BE2C (cell line): ENCODE data around the gene TNNC2.
A peak's percentile ranks its signal among the peaks of the same experiment; 100 is the strongest.

Experiments used
- DNase-seq: peaks from one replicate; pipeline ENCODE4 v3.0.0-alpha.2; 2020
- H3K27me3 ChIP-seq: fragments of 250-450 bp; sonication (Bioruptor Pico); 2 replicates; pipeline ENCODE4 v1.5.1; 2020; ENCODE audit warnings: mild to moderate bottlenecking
- H3K36me3 ChIP-seq: fragments of 250-450 bp; sonication (Bioruptor Pico); 2 replicates; pipeline ENCODE4 v1.5.1; 2020; ENCODE audit warnings: mild to moderate bottlenecking
- H3K4me1 ChIP-seq: fragments of 250-450 bp; sonication (Bioruptor Pico); 2 replicates; pipeline ENCODE4 v1.5.1; 2020
- H3K4me3 ChIP-seq: 2 replicates; pipeline ENCODE4 v1.5.1; 2011; ENCODE audit warnings: low read depth, low read length
- H3K9me3 ChIP-seq: fragments of 250-450 bp; sonication (Bioruptor Pico); 2 replicates; pipeline ENCODE4 v1.5.1; 2020
- CTCF ChIP-seq: IDR thresholded peaks from 2 replicates; pipeline ENCODE4 v1.5.1; 2012; ENCODE audit warnings: mild to moderate bottlenecking, low read depth, low read length

Gene TNNC2

GRCh38 chr20:45796337-45797065 lies 30.6 kb downstream of the TNNC2 start:
- no peak for DNase-seq
- H3K36me3 ChIP-seq, result peaks cover 24% of the 10 kb centered on the region
- no peak overlapping the region for H3K4me3 ChIP-seq
- no peaks in the 10 kb centered on the region for H3K9me3 ChIP-seq
- H3K27me3 ChIP-seq, result no peaks in the 10 kb centered on the region
- no peak for TF ChIP-seq CTCF
- H3K4me1 ChIP-seq, result no peaks in the 10 kb centered on the region

- Histone ChIP-seq H3K4me1 (no peaks in the 10 kb centered on the region), H3K4me3 (peak overlapping the region; percentile 95), H3K36me3 (peaks cover 24% of the 10 kb centered on the region), H3K27me3 (no peaks in the 10 kb centered on the region), H3K9me3 (no peaks in the 10 kb centered on the region)
- DNase-seq, result no peak
- no peak for TF ChIP-seq CTCF
Observed at GRCh38 chr20:45792317-45793118, 34.6 kb downstream of the TNNC2 start.

GRCh38 chr20:45788351-45788750 lies 38.8 kb downstream of the TNNC2 start:
- no peaks in the 10 kb centered on the region for H3K27me3 ChIP-seq
- no peaks in the 10 kb centered on the region for H3K4me1 ChIP-seq
- H3K9me3 ChIP-seq, result no peaks in the 10 kb centered on the region
- H3K36me3 ChIP-seq, result no peaks in the 10 kb centered on the region
- no peak for TF ChIP-seq CTCF
- no peak overlapping the region for H3K4me3 ChIP-seq
- DNase-seq, result no peak

- TF ChIP-seq CTCF, result no peak
- Histone ChIP-seq H3K4me3 (no peak overlapping the region), H3K9me3 (no peaks in the 10 kb centered on the region), H3K4me1 (no peaks in the 10 kb centered on the region), H3K27me3 (no peaks in the 10 kb centered on the region), H3K36me3 (no peaks in the 10 kb centered on the region)
- no peak for DNase-seq
Observed at GRCh38 chr20:45783656-45784294, 43.3 kb downstream of the TNNC2 start.

- H3K36me3 ChIP-seq, result no peaks in the 10 kb centered on the region
- no peaks in the 10 kb centered on the region for H3K4me1 ChIP-seq
- H3K9me3 ChIP-seq, result no peaks in the 10 kb centered on the region
- H3K4me3 ChIP-seq, result no peak overlapping the region
- TF ChIP-seq CTCF, result no peak
- DNase-seq, result no peak
- H3K27me3 ChIP-seq, result no peaks in the 10 kb centered on the region
Observed at GRCh38 chr20:45782890-45783289, 44.2 kb downstream of the TNNC2 start.
